ENCODE measurements around the gene STAB1.

- TF ChIP-seq CTCF (IDR thresholded peaks at IDR 0.05) (no peak), EP300 (IDR thresholded peaks at IDR 0.05) (no peak), POLR2AphosphoS5 (IDR thresholded peaks at IDR 0.05) (no peak), POLR2A (IDR thresholded peaks at IDR 0.05) (no peak)
Observed at GRCh38 chr3:52454250-52454937, 40.7 kb upstream of the STAB1 start.
